ENCODE results near the gene RIBC2.
"Not testable (repeated sequence)": the region's sequence is repeated elsewhere in the genome, so short reads cannot be mapped to it uniquely, and the experiment has no call there.

RIBC2 gene

GRCh38 chr22:45450101-45450785 lies 36.8 kb downstream of the RIBC2 start:
- DNase-seq = no peak

- peak; percentile 73 for DNase-seq
Measured at GRCh38 chr22:45450921-45451651, 37.6 kb downstream of the RIBC2 start.

GRCh38 chr22:45451972-45452371 lies 38.5 kb downstream of the RIBC2 start:
- DNase-seq = peak; percentile 82

GRCh38 chr22:45452565-45453379 lies 39.3 kb downstream of the RIBC2 start:
- DNase-seq = no peak

GRCh38 chr22:45453764-45454163 lies 40.3 kb downstream of the RIBC2 start:
- DNase-seq = no peak

- no peak for DNase-seq
Measured at GRCh38 chr22:45454275-45454674, 40.8 kb downstream of the RIBC2 start.

- no peak for DNase-seq
Measured at GRCh38 chr22:45455212-45455611, 41.7 kb downstream of the RIBC2 start.

- DNase-seq = no peak
Measured at GRCh38 chr22:45455621-45456020, 42.1 kb downstream of the RIBC2 start.

GRCh38 chr22:45456811-45457210 lies 43.3 kb downstream of the RIBC2 start:
- DNase-seq = no peak

- DNase-seq = no peak
Measured at GRCh38 chr22:45458532-45458931, 45.0 kb downstream of the RIBC2 start.

GRCh38 chr22:45459235-45459634 lies 45.7 kb downstream of the RIBC2 start:
- no peak for DNase-seq

- DNase-seq = peak; percentile 95
Measured at GRCh38 chr22:45460288-45461109, 47.0 kb downstream of the RIBC2 start.

GRCh38 chr22:45462034-45462655 lies 48.7 kb downstream of the RIBC2 start:
- DNase-seq = no peak

GRCh38 chr22:45463691-45464090 lies 50.2 kb downstream of the RIBC2 start:
- not testable (repeated sequence) for DNase-seq

GRCh38 chr22:45465633-45466032 lies 52.1 kb downstream of the RIBC2 start:
- DNase-seq = no peak

- DNase-seq = no peak
Measured at GRCh38 chr22:45468872-45469271, 55.4 kb downstream of the RIBC2 start.

- DNase-seq = no peak
Measured at GRCh38 chr22:45469281-45470073, 56.0 kb downstream of the RIBC2 start.

- no peak for DNase-seq
Measured at GRCh38 chr22:45470871-45471270, 57.4 kb downstream of the RIBC2 start.

- no peak for DNase-seq
Measured at GRCh38 chr22:45472426-45472825, 58.9 kb downstream of the RIBC2 start.

GRCh38 chr22:45473626-45474237 lies 60.2 kb downstream of the RIBC2 start:
- DNase-seq = no peak

Measured in right hindlimb (tissue), 1 donor.